Esophagus (tissue), 2 donors: Measurements from ENCODE around the gene LKAAEAR1. TPM values are rescaled to one million over a fixed set of nuclear protein-coding genes. Genes with fewer than 3 reads are reported as not detected.

Experiments
- H3K27ac ChIP-seq, 2 donors: one replicate each; pipeline ENCODE4 v1.5.1; 2013; ENCODE audit warnings: low read depth in 2 of 2, mild to moderate bottlenecking in 2 of 2, inconsistent platforms in 1 of 2, low read length in 1 of 2, moderate library complexity in 1 of 2
- H3K27me3 ChIP-seq, 2 donors: one replicate each; pipeline ENCODE4 v1.6.1; 2013; ENCODE audit warnings: low read length in 2 of 2, control low read depth in 1 of 2, mild to moderate bottlenecking in 1 of 2; ENCODE audit not compliant: insufficient read depth in 2 of 2, control insufficient read depth in 1 of 2
- H3K36me3 ChIP-seq, 2 donors: one replicate each; pipeline ENCODE4 v1.6.1; 2013; ENCODE audit warnings: low read length in 1 of 2; ENCODE audit not compliant: control insufficient read depth in 2 of 2, insufficient read depth in 2 of 2
- H3K4me1 ChIP-seq, 2 donors: one replicate each; pipeline ENCODE4 v1.6.1; 2013; ENCODE audit warnings: low read length in 1 of 2; ENCODE audit not compliant: control insufficient read depth in 2 of 2, insufficient read depth in 2 of 2
- H3K4me3 ChIP-seq, 2 donors: one replicate each; pipeline ENCODE4 v1.5.1; 2013; ENCODE audit warnings: low read length in 2 of 2, mild to moderate bottlenecking in 2 of 2, low read depth in 1 of 2, moderate library complexity in 1 of 2
- H3K9me3 ChIP-seq, 2 donors: one replicate each; pipeline ENCODE4 v1.6.1; 2013; ENCODE audit warnings: mild to moderate bottlenecking in 2 of 2, low read depth in 1 of 2, low read length in 1 of 2, moderate library complexity in 1 of 2; ENCODE audit not compliant: control insufficient read depth in 2 of 2, insufficient read depth in 1 of 2
- WGBS, 2 donors: extraction: QIAGEN DNeasy Blood & Tissue Kit; methylation state at CpG; one replicate each; pipeline ENCODE4 v1.1.7; 2013; 5-methylcytosine and 5-hydroxymethylcytosine counted together
- polyA plus RNA-seq, 2 donors: library from polyadenylated mRNA; stranded (reverse); fragments of 200-250 nt; gene quantifications; one replicate each; pipeline ENCODE4 v1.2.3, GENCODE V29; 2013
- donor health status: healthy with polysubstance abuse.
- donor health status: Bipolar disorder and iron deficiency.

The LKAAEAR1 gene
- polyA plus RNA-seq, 2 donors = 0.09 TPM; not detected in 1

GRCh38 chr20:64074963-64075362 is 9.2 kb downstream of the LKAAEAR1 start:
- Histone ChIP-seq H3K4me1 (peaks cover 5 to 17% of the 10 kb centered on the region in 2 donors), H3K27ac (no peak overlapping the region), H3K9me3 (peaks cover 0 to 6% of the 10 kb centered on the region in 2 donors), H3K4me3 (no peak overlapping the region), H3K36me3 (peaks cover 2 to 29% of the 10 kb centered on the region in 2 donors), H3K27me3 (no peaks in the 10 kb centered on the region)
- 92 to 93% methylated on average over 8 of the region's 8 CpGs for WGBS, 2 donors

GRCh38 chr20:64074184-64074789 is 9.9 kb downstream of the LKAAEAR1 start:
- H3K4me1 ChIP-seq = peaks cover 5 to 17% of the 10 kb centered on the region in 2 donors
- peaks cover 0 to 6% of the 10 kb centered on the region in 2 donors for H3K9me3 ChIP-seq
- H3K27ac ChIP-seq = no peak overlapping the region
- H3K4me3 ChIP-seq = no peak overlapping the region
- no peaks in the 10 kb centered on the region for H3K27me3 ChIP-seq
- 71 to 82% methylated on average over 28 of the region's 28 CpGs for WGBS, 2 donors
- H3K36me3 ChIP-seq = peaks cover 2 to 29% of the 10 kb centered on the region in 2 donors

- 90 to 96% methylated on average over 37 of the region's 37 CpGs for WGBS, 2 donors
- Histone ChIP-seq H3K9me3 (peaks cover 0 to 6% of the 10 kb centered on the region in 2 donors), H3K4me1 (peaks cover 2 to 11% of the 10 kb centered on the region in 2 donors), H3K27me3 (no peaks in the 10 kb centered on the region), H3K27ac (no peak overlapping the region), H3K4me3 (no peak overlapping the region), H3K36me3 (peaks cover 2 to 29% of the 10 kb centered on the region in 2 donors)
Measured at GRCh38 chr20:64073476-64074183, 10.6 kb downstream of the LKAAEAR1 start.

- Histone ChIP-seq H3K4me3 (no peak overlapping the region), H3K9me3 (peaks cover 0 to 6% of the 10 kb centered on the region in 2 donors), H3K4me1 (peaks cover 2 to 7% of the 10 kb centered on the region in 2 donors), H3K27me3 (no peaks in the 10 kb centered on the region), H3K27ac (no peak overlapping the region), H3K36me3 (peaks cover 2 to 29% of the 10 kb centered on the region in 2 donors)
- WGBS, 2 donors = 86% methylated on average over 14 of the region's 14 CpGs
Measured at GRCh38 chr20:64072498-64073063, 11.6 kb downstream of the LKAAEAR1 start.

GRCh38 chr20:64071341-64072332 is 12.6 kb downstream of the LKAAEAR1 start:
- Histone ChIP-seq H3K36me3 (peaks cover 2 to 29% of the 10 kb centered on the region in 2 donors), H3K27me3 (no peaks in the 10 kb centered on the region), H3K4me3 (no peak overlapping the region), H3K4me1 (peaks cover 2 to 7% of the 10 kb centered on the region in 2 donors), H3K9me3 (peaks cover 0 to 6% of the 10 kb centered on the region in 2 donors), H3K27ac (no peak overlapping the region)
- WGBS, 2 donors = 87 to 90% methylated on average over 30 of the region's 30 CpGs

- H3K9me3 ChIP-seq = peaks cover 0 to 6% of the 10 kb centered on the region in 2 donors
- no peak overlapping the region for H3K4me3 ChIP-seq
- no peaks in the 10 kb centered on the region for H3K27me3 ChIP-seq
- H3K27ac ChIP-seq = no peak overlapping the region
- WGBS, 2 donors = 91 to 94% methylated on average over 31 of the region's 31 CpGs
- peaks cover 2 to 25% of the 10 kb centered on the region in 2 donors for H3K36me3 ChIP-seq
- H3K4me1 ChIP-seq = peaks cover 0 to 7% of the 10 kb centered on the region in 2 donors
Measured at GRCh38 chr20:64070244-64070993, 13.8 kb downstream of the LKAAEAR1 start.

- Histone ChIP-seq H3K4me1 (peaks cover 0 to 7% of the 10 kb centered on the region in 2 donors), H3K27me3 (no peaks in the 10 kb centered on the region), H3K27ac (no peak overlapping the region), H3K9me3 (peaks cover 0 to 6% of the 10 kb centered on the region in 2 donors), H3K36me3 (peaks cover 2 to 18% of the 10 kb centered on the region in 2 donors), H3K4me3 (no peak overlapping the region)
- WGBS, 2 donors = 70 to 71% methylated on average over 14 of the region's 14 CpGs
Measured at GRCh38 chr20:64069614-64070243, 14.5 kb downstream of the LKAAEAR1 start.

GRCh38 chr20:64069209-64069613 is 15.0 kb downstream of the LKAAEAR1 start:
- Histone ChIP-seq H3K27me3 (no peaks in the 10 kb centered on the region), H3K4me1 (peaks cover 3 to 9% of the 10 kb centered on the region in 2 donors), H3K9me3 (peaks cover 0 to 6% of the 10 kb centered on the region in 2 donors), H3K27ac (no peak overlapping the region), H3K36me3 (peaks cover 2 to 13% of the 10 kb centered on the region in 2 donors), H3K4me3 (no peak overlapping the region)
- WGBS, 2 donors = 90 to 92% methylated on average over 20 of the region's 20 CpGs
